HG02852 (cell line): ENCODE measurements around the gene MTCL3.

Source experiments
- ATAC-seq: cut with Tn5 transposase; IDR thresholded peaks from one replicate; pipeline ENCODE4 v1.9.1; 2021; ENCODE audit warnings: mild to moderate bottlenecking, moderate library complexity; ENCODE audit not compliant: unreplicated experiment

MTCL3 gene

DNA sequence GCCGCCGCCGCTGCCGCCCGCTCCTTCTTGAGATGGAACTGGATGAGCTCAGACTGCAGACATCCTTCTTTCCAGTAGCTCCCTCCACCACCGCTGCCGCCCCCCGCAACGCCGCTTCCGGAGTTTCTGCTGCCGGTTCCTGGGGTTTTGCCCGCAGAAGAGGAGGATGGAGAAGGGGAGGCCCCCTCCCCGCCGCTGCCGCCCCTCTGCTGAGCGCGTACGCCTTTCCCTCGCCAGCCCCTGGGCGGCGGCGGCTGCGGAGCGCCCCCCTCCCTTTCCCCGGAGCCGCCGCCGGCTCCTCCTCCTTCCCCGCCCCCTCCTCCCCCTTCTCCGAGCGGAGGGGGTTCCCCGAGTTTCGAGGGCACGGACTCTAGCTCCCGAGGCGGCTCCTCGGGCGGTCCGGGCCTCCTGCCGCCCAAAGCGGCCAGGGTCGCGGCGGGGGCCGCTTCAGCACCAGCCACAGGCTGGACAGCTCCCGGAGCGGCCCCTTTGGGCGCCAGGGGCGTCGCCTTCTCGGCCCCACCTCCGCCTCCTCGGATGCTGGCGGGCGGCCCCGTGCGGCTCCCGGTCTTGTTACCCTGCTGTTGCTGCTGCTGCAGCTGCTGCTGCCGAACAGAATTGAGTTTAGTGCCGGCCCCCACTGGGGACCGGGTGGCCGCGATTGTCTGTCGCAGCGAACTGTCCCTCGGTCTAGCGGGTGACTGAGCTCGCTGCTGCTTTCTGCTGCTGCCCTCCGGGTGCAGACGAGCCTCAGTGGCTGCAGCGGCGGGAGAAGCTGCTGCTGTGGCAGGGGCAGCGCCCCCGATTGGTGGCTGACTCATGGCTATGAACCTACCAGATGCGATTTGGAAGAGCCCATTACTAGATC is 3.1 kb downstream of the MTCL3 start:
- ATAC-seq: peak; percentile 63

DNA sequence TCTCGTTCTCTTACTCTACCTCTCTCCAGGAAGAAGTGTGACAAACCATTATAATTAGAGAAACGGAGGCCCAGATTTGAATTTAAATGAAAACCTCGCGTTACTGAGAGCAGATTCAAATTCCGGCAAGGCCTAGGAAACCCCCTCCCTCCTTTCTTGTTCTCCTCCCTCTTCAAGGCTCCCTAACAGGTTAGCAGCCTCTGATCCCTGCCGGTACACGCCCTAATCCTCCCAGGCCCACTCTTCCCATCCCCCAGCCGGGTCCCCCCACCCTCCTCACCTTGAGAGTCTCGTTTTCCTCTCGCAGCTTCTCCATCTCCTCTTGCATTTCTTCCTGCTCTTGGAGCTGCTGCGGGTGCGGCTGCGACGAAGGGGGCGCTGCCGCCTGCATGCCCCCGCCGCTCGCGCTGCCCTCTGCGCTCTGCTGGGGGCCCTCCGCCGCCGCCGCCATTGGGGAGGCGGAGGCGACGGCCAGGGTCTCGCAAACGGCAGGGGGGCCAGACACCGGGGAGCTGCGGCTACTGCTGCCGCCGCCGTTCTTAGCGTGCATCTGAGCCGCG is 3.8 kb downstream of the MTCL3 start:
- no peak for ATAC-seq

DNA sequence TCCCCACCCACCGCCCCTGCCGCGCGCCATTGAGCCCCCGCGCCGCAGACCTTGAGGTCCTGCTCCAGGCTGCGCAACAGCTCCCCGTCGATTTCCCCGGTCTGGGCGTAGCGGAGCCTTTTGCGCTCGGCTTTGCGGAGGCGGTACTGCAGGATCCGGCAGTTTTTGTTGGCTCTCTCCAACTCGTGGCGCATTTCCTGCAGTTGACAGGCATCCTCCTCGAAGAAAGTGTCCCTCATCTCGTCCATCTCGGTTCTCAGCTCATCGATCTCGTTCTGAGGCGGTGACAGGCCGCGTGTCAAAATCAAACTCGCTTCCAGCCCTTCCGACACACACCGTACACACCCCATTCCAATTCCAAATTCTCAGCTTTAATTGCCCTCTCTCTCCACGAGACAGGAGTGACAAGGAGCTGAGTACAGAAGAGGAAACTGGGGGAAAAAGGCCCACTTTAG is 4.3 kb downstream of the MTCL3 start:
- ATAC-seq: no peak

DNA sequence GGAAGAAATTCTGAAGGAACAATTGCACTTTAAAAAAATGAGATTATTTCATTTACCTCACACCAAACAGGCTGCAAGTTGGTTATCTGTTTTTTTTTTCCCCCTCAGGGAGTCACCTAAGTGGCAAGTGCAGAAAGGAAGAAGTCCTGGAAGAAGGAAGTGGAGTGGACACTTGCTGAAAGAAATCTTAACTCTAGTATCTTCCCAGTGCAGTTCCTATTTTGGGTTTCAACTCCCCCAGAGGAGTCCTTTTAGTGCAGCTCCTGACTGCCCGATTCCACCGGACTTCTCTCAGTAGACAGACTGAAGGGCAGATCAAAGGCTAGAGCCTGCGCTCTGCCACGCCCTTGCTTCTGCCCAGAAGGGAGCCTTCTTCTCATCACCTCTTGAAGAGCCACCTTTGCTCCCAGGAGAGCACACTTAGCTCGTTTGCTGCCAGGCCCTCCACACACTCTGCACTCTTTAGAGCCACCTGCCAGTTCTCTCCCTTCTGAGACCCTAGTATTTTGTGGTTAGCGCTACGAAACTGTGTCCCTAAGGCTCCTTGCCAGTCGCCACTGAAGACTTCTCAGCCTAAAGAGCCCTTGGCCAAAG is 4.9 kb downstream of the MTCL3 start:
- ATAC-seq: no peak

DNA sequence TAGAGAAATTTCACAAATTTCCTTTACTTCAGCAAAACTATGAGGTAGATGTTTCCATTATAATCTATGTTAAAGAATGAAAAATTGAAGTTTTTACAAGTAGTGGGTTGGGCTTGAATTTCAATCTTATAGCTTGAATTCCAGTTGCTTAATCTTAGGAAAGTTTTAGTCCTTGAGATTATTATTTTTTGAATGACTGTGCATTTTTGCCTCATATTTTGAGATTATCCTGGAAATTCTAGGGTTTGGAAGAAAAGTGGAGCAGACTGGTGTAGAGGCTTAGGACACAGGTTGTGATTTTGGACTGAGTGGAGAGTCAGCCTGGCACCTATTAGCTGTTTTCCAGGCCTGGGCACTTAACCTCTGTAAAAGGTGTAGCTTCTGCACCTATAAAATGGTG is 5.7 kb downstream of the MTCL3 start:
- ATAC-seq: no peak

DNA sequence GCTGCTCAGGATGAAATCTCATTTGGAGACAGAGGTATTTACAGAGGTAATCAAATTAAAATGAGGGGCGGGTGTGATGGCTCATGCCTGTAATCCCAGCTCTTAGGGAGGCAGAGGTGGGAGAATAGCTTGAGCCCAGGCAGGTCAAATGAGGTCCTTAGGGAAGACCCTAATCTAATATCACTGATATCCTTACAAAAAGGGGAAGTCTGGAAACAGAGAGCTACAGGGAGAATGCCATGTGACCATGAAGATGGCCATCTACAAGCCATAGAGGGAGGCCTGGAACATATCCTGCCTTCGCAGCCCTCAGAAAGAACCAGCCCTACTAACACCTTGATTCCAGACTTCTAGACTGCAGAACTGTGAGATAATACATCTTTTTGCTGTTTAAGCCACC is 8.3 kb downstream of the MTCL3 start:
- no peak for ATAC-seq

DNA sequence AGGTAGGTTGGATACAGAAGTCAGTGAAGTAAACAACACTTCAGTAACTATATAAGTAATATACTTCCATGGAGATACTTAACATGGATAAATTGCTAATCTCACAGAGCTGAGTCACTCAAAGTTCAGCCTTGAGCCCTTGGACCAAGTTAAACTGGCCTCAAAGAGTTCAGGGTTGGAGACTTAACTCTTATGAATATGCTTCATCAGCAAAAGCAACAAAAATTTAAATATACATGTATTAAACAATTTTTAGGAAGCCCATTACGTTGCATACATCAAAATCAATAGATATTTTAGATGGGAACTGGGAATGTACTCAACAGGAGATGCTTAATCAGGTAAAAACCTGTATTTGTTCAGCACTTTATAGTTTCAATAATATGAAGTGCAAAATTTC is 12.2 kb downstream of the MTCL3 start:
- ATAC-seq: no peak

DNA sequence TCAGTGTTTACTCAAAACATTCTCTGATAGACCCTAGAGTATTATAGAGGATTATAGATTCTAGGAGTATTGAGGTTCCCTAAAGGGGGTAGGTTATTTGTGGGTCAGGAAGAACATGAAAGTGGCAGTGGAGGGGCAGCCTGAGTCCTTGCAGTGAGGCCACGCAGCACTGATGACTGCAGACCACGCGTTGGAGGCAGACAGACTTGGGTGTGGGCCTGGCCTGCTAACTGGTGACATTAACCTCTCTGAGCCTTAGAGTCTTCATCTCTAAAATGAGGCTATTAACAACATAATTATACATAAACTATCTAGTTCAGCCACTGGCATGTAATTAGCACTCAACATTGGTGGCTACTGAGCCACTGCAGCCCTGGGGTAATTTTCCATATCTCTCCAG is 16.1 kb downstream of the MTCL3 start:
- no peak for ATAC-seq

DNA sequence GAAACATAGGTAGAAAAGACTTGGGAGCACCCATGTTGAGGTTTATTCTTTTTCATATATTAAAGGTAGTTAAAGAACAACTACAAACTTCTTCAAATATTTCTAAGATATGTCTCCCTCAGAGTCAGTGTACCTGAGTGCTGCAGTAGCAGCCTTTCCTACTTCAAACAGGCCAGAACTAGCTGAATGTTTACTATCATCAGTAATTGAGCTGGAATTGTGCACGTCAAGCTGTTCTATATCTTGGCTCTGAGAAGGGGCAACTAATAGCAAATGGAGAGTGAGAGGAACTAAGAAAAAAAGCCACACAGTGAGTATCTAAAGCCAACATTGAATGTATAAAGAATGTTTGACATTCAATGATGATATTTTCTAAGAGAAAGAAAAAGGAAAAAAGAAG is 21.7 kb downstream of the MTCL3 start:
- no peak for ATAC-seq

DNA sequence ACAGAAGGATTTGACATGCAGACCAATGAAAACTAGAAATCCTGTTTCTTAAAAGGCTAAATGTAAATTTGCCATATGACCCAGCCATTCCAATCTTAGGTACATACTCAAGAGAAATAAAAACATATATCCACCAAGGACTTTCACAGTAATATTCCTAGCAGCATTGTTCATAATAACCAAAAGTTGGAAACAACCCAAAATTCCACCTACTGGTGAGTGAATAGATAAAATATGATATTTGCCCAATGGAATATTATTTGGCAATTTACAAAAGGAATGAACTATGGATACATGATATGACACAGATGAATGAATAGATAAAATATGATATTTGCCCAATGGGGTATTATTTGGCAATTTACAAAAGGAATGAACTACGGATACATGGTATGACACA is 22.7 kb downstream of the MTCL3 start:
- ATAC-seq: no peak

DNA sequence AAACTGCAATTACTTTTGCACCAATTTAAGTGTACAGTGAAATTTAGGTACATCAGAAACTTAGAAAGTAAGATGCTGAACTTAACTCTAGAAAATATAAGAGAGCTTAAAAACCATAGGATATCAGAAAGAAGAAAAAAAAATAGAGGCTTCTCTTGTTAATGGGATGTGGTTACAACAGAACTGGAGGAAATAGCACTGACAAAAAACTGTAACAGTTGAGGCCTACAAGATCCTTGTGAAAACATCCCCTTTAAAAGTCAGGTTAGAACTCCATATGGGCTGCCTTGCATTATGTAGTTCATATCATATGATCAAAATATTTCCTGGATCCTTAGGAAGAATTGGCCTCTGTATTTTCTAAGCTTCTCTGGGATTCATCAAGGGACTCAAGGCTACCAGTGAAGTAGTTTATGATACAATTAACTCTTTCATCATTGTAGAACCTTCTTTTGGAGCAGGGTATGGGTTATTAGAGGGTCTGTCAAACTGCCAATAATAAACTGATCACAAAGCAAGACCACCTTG is 24.8 kb downstream of the MTCL3 start:
- ATAC-seq: no peak

DNA sequence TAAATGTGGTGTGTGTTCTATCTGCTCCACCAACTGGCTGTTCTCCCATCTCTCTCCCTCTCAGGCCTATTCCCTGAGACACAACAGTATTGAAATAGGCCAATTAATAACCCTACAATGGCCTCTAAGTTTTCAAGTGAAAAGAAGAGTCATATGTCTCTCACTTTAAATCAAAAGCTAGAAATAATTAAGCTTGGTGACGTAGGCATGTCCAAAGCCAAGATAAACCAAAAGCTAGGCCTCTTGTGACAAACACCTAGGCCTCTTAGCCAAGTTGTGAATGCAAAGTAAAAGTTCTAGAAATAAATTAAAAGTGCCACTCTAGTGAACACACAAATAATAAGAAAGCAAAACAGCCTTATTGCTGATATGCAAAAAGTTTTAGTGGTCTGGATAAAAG is 29.9 kb downstream of the MTCL3 start:
- no peak for ATAC-seq

DNA sequence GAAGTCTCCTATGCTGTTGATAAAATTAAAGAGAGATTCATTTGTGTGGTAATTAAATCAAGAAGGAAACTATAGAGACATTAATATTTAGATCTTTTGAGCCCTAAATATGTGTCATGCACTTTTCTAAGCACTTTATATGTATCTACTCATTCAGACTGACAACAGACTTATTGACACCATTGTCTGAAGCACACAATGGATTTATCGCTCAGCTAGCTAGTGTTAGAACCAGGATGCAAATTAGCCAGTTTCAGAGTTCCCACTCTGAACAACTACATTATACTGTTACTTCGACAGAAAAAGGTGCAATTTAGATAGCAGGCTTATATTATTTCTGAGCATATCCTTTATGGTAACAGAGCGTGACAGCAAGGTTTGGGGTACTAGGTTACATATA is 32.2 kb downstream of the MTCL3 start:
- ATAC-seq: no peak

DNA sequence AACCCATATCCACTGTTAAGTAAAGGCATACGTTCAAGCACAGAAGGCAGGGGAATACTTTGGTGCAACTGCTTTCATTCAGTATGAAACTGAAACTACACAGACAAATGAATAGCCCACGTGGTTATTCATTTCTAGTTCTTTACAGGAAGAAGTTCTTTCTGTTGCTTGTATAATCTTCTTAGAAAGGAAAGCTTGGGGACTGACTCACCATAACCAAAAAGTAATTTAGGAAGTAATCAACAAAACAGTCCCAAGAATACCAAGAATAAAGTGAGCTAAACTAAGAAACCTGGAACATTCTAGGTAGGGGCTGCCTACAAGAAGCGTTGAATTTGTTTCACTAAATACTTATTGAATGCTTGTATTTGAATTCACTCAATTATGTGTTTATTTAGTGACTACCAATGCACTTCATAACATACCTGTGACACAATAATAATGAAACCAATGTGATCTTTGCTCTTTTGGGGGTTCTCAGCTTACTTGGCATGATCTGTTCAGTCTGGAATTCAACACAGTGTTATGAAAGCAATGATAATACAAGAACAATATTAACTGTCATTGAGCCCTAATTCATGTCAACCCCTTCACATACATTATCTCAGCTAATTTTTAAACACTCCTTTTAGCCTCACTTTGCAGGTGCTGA is 34.8 kb downstream of the MTCL3 start:
- ATAC-seq: peak; percentile 100

DNA sequence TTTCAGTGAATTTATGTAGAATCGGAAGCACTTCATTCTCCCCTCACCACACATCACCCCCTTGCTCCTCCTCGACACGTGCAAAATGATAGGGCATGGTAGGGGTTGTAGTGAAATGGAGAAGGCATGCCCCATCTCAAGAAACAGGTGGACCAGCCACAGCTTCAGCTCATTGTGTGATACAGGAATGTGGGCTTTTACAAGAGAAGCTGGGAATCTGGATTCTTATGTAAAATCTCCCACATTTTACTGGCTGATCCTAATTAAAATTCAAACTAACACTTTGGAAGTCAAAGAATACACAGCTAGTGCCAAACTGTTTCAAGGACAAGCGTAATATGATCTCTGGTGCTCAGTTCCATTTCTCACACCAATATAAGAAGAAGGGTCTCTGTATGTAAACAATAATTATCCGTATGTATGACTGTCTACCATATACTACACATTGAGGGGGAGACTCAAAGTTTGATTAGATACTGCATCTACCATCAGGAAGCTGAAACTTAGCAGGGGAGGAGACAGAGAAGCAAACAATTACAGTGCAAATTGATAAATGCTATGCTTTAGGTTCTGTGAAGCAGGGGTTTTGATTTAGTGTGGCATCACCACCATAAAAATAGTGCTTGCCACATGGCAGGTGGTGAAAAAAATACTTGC is 35.6 kb downstream of the MTCL3 start:
- ATAC-seq: peak; percentile 13

DNA sequence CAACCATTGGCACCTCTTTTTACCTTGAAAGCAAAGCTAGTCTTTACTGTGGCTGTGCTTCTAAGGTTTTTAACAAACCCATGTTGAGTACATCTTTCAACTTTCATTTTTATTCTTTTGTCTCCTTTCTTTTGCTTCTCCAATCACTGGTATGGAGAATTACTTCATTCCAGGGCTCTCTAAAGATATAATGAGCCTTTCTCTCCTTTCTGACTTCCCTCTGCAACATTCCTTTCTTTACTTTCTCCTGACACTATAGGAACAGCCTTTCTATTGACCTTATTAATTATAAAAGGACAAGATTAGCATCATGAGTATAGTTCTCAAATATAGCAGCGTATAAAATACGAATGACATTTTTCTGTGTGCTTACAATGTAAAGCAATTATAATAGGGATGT is 36.8 kb downstream of the MTCL3 start:
- ATAC-seq: no peak

DNA sequence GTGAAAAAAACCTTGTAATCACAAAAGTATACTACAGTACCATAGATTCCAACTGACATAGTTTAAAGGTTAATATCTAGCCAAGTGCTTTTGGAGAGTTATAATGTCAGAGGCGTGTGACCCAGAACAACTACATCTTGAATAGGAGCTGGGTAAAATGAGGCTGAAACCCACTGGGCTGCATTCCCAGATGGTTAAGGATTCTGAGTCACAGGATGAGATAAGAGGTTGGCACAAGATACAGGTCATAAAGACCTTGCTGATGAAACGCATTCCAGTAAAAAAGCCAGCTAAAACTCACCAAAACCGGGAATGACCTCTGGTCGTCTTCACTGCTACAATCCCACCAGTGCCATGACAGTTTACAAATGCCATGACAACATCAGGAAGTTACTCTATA is 37.5 kb downstream of the MTCL3 start:
- no peak for ATAC-seq

DNA sequence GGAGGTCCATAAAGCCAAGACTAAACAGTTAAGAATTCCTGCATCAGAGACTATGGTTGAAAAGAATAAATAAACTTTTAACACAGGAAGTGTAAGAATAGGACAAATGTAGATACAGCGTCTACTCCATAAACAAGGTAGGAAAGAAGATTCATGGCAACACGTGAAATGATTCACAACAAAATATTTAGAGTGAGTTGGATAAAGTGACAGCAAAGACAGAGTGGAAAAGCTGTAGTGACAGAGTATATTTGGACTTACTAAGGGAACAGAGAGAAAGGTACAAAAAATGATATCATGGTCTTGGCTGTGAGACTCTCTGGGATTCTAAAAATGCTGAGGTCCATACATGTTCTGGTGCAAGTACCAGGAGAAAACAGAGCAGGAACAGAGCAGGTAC is 38.0 kb downstream of the MTCL3 start:
- ATAC-seq: no peak

DNA sequence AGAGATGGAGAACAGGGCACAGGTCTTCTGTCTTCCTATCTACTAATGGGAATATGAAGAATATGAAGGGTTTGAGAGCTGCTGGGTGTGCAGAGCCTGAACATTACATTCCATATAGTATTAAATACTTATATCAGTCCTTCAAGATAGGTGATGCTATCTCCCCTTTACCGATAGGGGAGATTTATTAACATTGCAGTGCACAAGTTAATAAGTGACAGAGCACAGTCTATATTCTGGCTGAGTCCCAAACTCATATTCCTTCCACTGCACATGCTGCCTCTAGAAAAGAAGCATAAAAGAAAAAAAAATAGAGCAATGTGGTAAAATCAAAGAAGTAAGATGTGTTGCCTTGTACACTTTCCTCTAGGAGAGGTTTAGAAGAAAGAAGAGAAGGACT is 41.5 kb downstream of the MTCL3 start:
- ATAC-seq: no peak

DNA sequence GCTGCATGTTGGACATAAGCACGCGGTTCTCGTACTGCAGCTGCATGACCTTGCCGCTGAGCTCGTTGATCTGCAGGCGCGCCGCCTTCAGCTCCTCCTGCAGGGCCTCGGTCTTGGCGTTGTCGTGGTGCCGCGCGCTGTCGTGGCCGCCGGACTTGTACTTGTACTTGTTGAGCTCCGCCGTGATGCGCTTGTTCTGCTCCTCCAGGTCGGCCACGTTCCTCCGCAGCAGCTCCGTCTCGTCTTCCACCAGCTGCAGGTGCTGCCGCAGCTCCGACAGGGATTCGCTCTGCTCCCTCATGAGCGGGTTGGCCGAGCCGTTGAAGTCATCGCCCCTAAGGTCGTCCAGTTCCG is 43.3 kb downstream of the MTCL3 start:
- no peak for ATAC-seq
